Right cardiac atrium (tissue), 5 donors: Measurements from ENCODE around the gene ZNF653. TPM values are rescaled to one million over a fixed set of nuclear protein-coding genes. Genes with fewer than 3 reads are reported as not detected.

Experiments
- ATAC-seq, 2 donors: fragments of 200-7000 bp; cut with Tn5 transposase; one replicate each; pipeline versions ENCODE4 v1.8.0 to v1.9.1; 2020; ENCODE audit warnings: moderate library complexity in 2 of 2, mild to moderate bottlenecking in 1 of 2
- DNase-seq, 3 donors: peaks; one replicate each; pipeline ENCODE4 v3.0.0-alpha.2; 2020
- H3K27ac ChIP-seq: one replicate; pipeline ENCODE4 v1.5.1; 2013; ENCODE audit warnings: mild to moderate bottlenecking, low read length, control low read depth, moderate library complexity
- H3K27me3 ChIP-seq: one replicate; pipeline ENCODE4 v1.6.1; 2013; ENCODE audit not compliant: control insufficient read depth, insufficient read depth
- H3K4me1 ChIP-seq: one replicate; pipeline ENCODE4 v1.6.1; 2013; ENCODE audit warnings: low read length; ENCODE audit not compliant: control insufficient read depth, insufficient read depth
- H3K4me3 ChIP-seq: one replicate; pipeline ENCODE4 v1.5.1; 2013; ENCODE audit warnings: low read length, control low read depth
- H3K9me3 ChIP-seq: one replicate; pipeline ENCODE4 v1.6.1; 2013; ENCODE audit warnings: low read length; ENCODE audit not compliant: control insufficient read depth
- WGBS: extraction: QIAGEN DNeasy Blood & Tissue Kit; methylation state at CpG from one replicate; pipeline ENCODE4 v1.1.7; 2013; 5-methylcytosine and 5-hydroxymethylcytosine counted together
- intact Hi-C, 4 donors: fragments of 100-400 bp; cut with DNase I; formaldehyde crosslinking; loops; one replicate each; pipeline versions ENCODE4 v1.11.0 to v1.14.0; 2022 to 2023
- polyA plus RNA-seq: library from polyadenylated mRNA; stranded (reverse); fragments of 200-250 nt; gene quantifications from one replicate; pipeline ENCODE4 v1.2.3, GENCODE V29; 2013
- total RNA-seq, 4 donors: library from RNA; stranded (reverse); fragmentation: NEBNext Ultra II Directional; extraction: Animal tissue kit (Norgen Biotek cat#: 25700); gene quantifications; one replicate each; pipeline ENCODE4 v1.2.1, GENCODE V29; 2021
- donor health status: healthy with polysubstance abuse.
- donor health status: DM: no; HTN: yes; CAD: no.
- donor health status: DM: no; HTN: no; CAD: no.
- donor health status: DM: no; HTN: yes; CAD: no; lungs with severe emphysema.
- donor health status: DM: yes; HTN: yes; CAD: no.

Gene ZNF653
- total and polyA plus RNA-seq, 5 donors: 3.1 to 5.4 (median 4.5) TPM

DNA sequence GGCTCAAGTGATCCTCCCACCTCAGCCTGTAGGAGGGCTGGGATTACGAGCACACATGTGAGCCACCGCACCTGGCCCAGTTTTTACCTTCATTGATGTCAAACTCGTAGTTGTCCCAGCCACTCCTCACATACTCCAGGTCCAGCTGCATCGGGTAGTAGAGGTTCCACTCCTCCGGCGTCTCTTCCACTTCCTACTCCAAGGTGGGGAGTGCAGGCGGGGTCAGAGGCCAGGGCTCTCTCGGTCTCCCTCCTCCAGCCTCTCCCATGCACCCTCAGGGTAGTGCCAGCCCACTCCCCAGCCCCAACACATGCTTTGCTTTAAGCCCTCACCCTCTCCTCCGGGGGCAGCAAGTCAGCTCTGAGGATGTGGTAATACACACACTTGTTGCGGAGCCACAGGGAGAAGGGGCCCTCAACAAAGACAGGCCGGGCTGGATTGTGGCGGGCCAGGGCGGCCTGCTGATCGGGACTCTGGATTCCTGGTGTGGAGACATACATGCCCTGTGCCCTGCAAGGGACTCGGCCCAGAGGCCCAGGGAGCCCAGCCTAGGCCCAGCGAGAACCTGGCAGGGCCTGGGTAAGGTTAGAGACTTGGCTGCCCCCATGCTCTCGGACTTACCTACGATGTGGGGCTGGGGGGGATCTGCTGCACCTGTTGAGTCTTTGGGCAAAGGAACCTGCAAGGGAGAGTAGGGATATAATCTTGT lies 1.9 kb upstream of the ZNF653 start:
- ATAC-seq: no peak
- intact Hi-C loops: no loop called here
- no peaks in the 10 kb centered on the region for H3K9me3 ChIP-seq

GRCh38 chr19:11506967-11507366 lies 1.3 kb upstream of the ZNF653 start:
- Histone ChIP-seq H3K4me3 (no peak overlapping the region), H3K27me3 (no peaks in the 10 kb centered on the region), H3K27ac (no peak overlapping the region), H3K4me1 (no peaks in the 10 kb centered on the region), H3K9me3 (no peaks in the 10 kb centered on the region)
- no peak for ATAC-seq
- WGBS: 93% methylated on average over 6 of the region's 6 CpGs
- DNase-seq: no peak
- intact Hi-C loops: no loop called here

More for the DNA sequence above, 1.9 kb upstream of the ZNF653 start:
- no peaks in the 10 kb centered on the region for H3K27me3 ChIP-seq
- no peak for DNase-seq
- WGBS: 89% methylated on average over 18 of the region's 18 CpGs
- no peak overlapping the region for H3K27ac ChIP-seq
- H3K4me1 ChIP-seq: no peaks in the 10 kb centered on the region
- no peak overlapping the region for H3K4me3 ChIP-seq

DNA sequence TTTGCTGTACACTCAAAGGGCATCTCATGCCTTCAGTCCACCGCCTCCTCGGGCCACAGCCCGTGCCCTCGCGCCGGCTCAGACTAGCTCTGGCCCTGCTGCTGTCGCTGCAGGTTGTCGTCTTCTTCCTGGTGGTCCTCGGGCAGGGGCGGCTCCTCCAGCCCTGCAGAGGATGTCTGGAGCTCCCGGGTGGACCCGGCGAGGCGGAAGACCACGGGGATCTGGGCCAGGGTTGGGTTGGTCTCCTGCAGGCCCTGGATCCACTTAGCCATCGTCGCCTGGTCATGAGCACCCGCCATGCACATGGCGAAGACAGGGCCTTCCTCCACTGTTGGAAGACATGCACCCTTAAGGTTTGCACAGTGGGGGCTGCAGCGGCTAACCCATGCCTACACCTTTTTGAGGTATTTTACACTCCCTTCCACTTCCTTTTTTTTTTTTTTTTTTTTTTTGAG lies 489 bp upstream of the ZNF653 start:
- intact Hi-C loops: no loop called here
- peak overlapping the region; percentile 14 for H3K27ac ChIP-seq
- peak; percentile 25 to 34 for ATAC-seq
- 28% methylated on average over 20 of the region's 20 CpGs for WGBS
- no peaks in the 10 kb centered on the region for H3K9me3 ChIP-seq
- H3K27me3 ChIP-seq: no peaks in the 10 kb centered on the region
- DNase-seq: peak in 1 of 3 donors; percentile 70
- H3K4me1 ChIP-seq: no peaks in the 10 kb centered on the region
- H3K4me3 ChIP-seq: peak overlapping the region; percentile 77

GRCh38 chr19:11505032-11505503 lies 571 bp downstream of the ZNF653 start:
- under 1% methylated on average over 33 of the region's 33 CpGs for WGBS
- no peaks in the 10 kb centered on the region for H3K9me3 ChIP-seq
- peak; percentile 95 to 96 for ATAC-seq
- H3K4me1 ChIP-seq: no peaks in the 10 kb centered on the region
- peak overlapping the region; percentile 77 for H3K4me3 ChIP-seq
- peak; percentile 98 to 99 (median 99) for DNase-seq
- H3K27ac ChIP-seq: peak overlapping the region; percentile 80
- intact Hi-C loops: no loop called here
- no peaks in the 10 kb centered on the region for H3K27me3 ChIP-seq

- WGBS: 48% methylated on average over 7 of the region's 7 CpGs
- no peaks in the 10 kb centered on the region for H3K4me1 ChIP-seq
- H3K27me3 ChIP-seq: no peaks in the 10 kb centered on the region
- intact Hi-C loops: no loop called here
- no peaks in the 10 kb centered on the region for H3K9me3 ChIP-seq
- DNase-seq (no peak), ATAC-seq (no peak)
- peak overlapping the region; percentile 31 for H3K4me3 ChIP-seq
- peak overlapping the region; percentile 31 for H3K27ac ChIP-seq
These were observed 1.1 kb downstream of the ZNF653 start for GRCh38 chr19:11504502-11505031.

DNA sequence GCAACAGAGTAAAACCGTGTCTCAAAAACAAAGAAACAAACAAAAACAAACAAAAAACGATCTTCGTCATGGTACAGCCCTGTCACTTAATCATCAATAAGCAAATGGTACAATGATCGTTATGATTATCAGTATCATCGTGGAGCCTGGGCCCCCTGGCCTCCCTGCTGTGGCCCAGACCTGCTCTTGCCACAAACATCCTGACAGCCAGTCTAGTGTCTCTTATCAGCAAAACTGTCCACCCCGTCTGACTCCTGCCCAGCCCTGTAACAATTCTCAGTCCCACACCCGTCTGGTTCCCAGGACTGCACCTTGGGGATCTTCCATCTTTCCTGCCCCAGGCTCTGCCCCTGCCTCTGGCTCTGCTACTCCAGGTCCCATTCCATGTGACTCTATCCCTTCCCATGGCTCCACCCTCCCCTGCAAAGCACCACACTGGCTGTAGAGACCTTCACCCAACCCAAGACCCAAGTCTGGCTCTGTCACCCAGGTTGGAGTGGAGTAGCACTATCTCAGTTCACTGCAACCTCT lies 5.7 kb downstream of the ZNF653 start:
- H3K27me3 ChIP-seq: no peaks in the 10 kb centered on the region
- H3K9me3 ChIP-seq: no peaks in the 10 kb centered on the region
- ATAC-seq (no peak), DNase-seq (no peak)
- intact Hi-C loops: loop anchor here in 1 of 4 donors (5.0 kb wide), 1 partner anchor 87 kb away; no protein-coding TSS in a partner anchor
- H3K27ac ChIP-seq: no peak overlapping the region
- no peaks in the 10 kb centered on the region for H3K4me1 ChIP-seq
- 65% methylated on average over 7 of the region's 7 CpGs for WGBS
- no peak overlapping the region for H3K4me3 ChIP-seq

DNA sequence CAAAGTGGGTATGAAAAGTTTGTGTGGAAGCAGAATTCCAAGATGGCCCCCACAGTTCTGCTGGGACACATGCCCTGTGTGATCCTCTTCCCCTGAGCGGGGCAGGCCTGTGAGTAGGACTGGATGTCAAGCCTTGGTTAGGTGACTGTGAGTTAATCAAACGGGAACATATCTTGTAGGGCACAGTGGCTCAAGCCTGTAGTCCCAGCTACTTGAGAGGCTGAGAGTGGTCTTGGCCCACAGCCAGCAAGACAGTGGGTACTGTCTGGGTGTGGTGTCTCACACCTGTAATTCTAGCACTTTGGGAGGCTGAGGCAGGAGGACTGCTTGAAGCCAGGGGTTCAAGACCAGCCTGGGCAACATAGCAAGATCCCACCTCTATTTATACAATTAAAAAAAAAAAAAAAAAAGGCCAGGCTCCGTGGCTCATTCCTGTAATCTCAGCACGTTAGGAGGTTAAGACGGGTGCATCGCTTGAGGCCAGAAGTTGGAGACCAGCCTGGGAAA lies 6.4 kb downstream of the ZNF653 start:
- WGBS: 88% methylated on average over 6 of the region's 6 CpGs
- no peak for DNase-seq
- intact Hi-C loops: loop anchor here in 1 of 4 donors (5.0 kb wide), 1 partner anchor 88 kb away; no protein-coding TSS in a partner anchor

GRCh38 chr19:11496391-11497163 lies 9.1 kb downstream of the ZNF653 start:
- DNase-seq (peak; percentile 69 to 86 (median 85)), ATAC-seq (peak; percentile 44 to 76)
- intact Hi-C loops: loop anchor here in 1 of 4 donors (5.0 kb wide), 1 partner anchor 91 kb away; no protein-coding TSS in a partner anchor
- no peak overlapping the region for H3K4me3 ChIP-seq
- H3K27ac ChIP-seq: no peak overlapping the region
- no peaks in the 10 kb centered on the region for H3K4me1 ChIP-seq
- WGBS: 67% methylated on average over 17 of the region's 17 CpGs
- no peaks in the 10 kb centered on the region for H3K27me3 ChIP-seq
- H3K9me3 ChIP-seq: no peaks in the 10 kb centered on the region

More for the DNA sequence above, 6.4 kb downstream of the ZNF653 start:
- no peak for ATAC-seq
- Histone ChIP-seq H3K9me3 (no peaks in the 10 kb centered on the region), H3K4me3 (no peak overlapping the region), H3K4me1 (no peaks in the 10 kb centered on the region), H3K27ac (no peak overlapping the region), H3K27me3 (no peaks in the 10 kb centered on the region)

DNA sequence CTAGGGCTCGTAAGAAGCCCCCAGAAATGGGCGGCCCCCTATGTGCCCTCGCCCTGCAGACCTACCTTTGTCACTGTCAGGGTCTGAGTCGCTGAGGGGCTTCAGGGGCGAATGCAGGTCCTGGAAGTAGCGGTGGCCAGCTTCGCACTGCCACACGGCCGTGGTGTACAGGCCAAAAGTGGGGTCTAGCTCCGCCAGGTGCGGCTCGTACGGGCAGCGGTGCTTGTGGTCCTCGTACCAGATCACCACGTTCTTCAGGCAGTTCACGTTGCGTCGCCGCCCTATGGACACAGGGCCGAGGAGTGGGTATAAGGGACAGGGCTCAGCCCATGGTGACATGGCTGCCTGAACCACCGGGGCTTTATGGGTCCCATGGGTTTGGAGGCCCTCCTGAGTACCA lies 9.8 kb downstream of the ZNF653 start:
- ATAC-seq (peak in 1 of 2 donors; percentile 4), DNase-seq (no peak)
- H3K9me3 ChIP-seq: no peaks in the 10 kb centered on the region
- no peaks in the 10 kb centered on the region for H3K27me3 ChIP-seq
- H3K4me1 ChIP-seq: no peaks in the 10 kb centered on the region
- no peak overlapping the region for H3K27ac ChIP-seq
- intact Hi-C loops: loop anchor here in 1 of 4 donors (5.0 kb wide), 1 partner anchor 91 kb away; no protein-coding TSS in a partner anchor
- no peak overlapping the region for H3K4me3 ChIP-seq
- 95% methylated on average over 22 of the region's 22 CpGs for WGBS

DNA sequence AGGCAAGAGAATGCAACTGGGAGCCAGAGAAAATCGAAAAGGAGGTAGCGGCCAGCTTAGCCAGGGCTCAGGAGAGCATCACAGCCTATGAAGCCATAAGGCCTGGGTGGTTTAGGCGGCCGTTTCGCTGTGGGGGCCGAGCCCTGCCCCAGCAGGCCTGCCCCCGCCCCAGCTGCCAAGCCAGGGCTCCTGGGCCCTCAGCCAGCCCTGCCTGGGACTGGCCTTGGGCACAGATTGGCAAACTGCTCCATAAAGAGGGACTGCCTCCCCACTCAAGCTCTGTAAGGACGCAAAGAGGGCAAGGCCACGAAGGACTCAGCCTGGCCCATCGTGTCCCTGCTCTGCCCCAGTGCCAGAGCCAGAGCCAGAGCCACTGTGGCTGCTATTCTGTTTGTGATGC lies 10.2 kb downstream of the ZNF653 start:
- Histone ChIP-seq H3K4me3 (no peak overlapping the region), H3K9me3 (no peaks in the 10 kb centered on the region), H3K27me3 (no peaks in the 10 kb centered on the region), H3K27ac (no peak overlapping the region), H3K4me1 (no peaks in the 10 kb centered on the region)
- intact Hi-C loops: loop anchor here in 1 of 4 donors (5.0 kb wide), 1 partner anchor 92 kb away; no protein-coding TSS in a partner anchor
- peak in 1 of 2 donors; percentile 12 for ATAC-seq
- no peak for DNase-seq
- WGBS: 90% methylated on average over 10 of the region's 10 CpGs
